HepG2 (cell line): ENCODE data around the gene VRK3. TPM values are rescaled to one million over a fixed set of nuclear protein-coding genes. Genes with fewer than 3 reads are reported as not detected.

Source experiments
- ATAC-seq: fragments of 200-7000 bp; cut with Tn5 transposase; 3 replicates; pipeline ENCODE4 v1.9.1; 2020; ENCODE audit warnings: mild to moderate bottlenecking, moderate library complexity
- BruUV-seq: library from RNA; stranded (reverse); fragments of 400-500 nt; replicated peaks from 2 replicates; lab custom pipeline; 2021; lab: Mats Ljungman, UMichigan
- CTCF ChIA-PET: fragments of 300-600 bp; formaldehyde crosslinking; extraction: SDS; loops from one replicate; lab custom pipeline; 2021; ENCODE audit warnings: low total read pairs, inconsistent platforms, low intra/inter-chr PET ratio; lab: Yijun Ruan, JAX
- POLR2A ChIA-PET: fragments of 350-600 bp; sonication (Branson Sonifier 250); formaldehyde crosslinking; loops from one replicate; lab custom pipeline; 2020; ENCODE audit warnings: antibody characterized with exemption, inconsistent platforms; lab: Yijun Ruan, JAX
- DNase-seq: peaks from one replicate; pipeline ENCODE4 v3.0.0-alpha.2; 2015; ENCODE audit warnings: low spot score
- FAIRE-seq: peaks from 3 replicates; lab custom pipeline; 2011; peaks lifted over from hg19 to GRCh38; lab: Jason Lieb, UNC
- H2AFZ ChIP-seq: one replicate; pipeline ENCODE4 v1.6.1; 2011; ENCODE audit warnings: low read length, inconsistent platforms
- H3K27ac ChIP-seq: fragments of 300-600 bp; 3 replicates; pipeline ENCODE4 v1.8.0; 2011; ENCODE audit warnings: mixed run types, mild to moderate bottlenecking, mixed read lengths, low read length, inconsistent platforms; ENCODE audit not compliant: insufficient read depth; ENCODE audit errors: extremely low read length
- H3K27me3 ChIP-seq, 2 experiments: fragments of 200-600 bp in 1 of 2; 2 replicates in 1 of 2; 3 replicates in 1 of 2; pipeline versions ENCODE4 v1.6.0 to v1.8.0; 2011; ENCODE audit warnings: low read length in 2 of 2, mild to moderate bottlenecking in 2 of 2, moderate library complexity in 2 of 2, inconsistent platforms in 1 of 2; ENCODE audit not compliant: insufficient read depth in 2 of 2, control insufficient read depth in 1 of 2
- H3K36me3 ChIP-seq, 2 experiments: fragments of 200-600 bp in 1 of 2; replicated peaks in 1 of 2; 2 replicates in 1 of 2; 3 replicates in 1 of 2; pipeline versions ENCODE4 v1.5.1 to v1.8.0; 2011; ENCODE audit warnings: low read length in 2 of 2, inconsistent platforms in 1 of 2; ENCODE audit not compliant: insufficient read depth in 2 of 2, control insufficient read depth in 1 of 2
- H3K4me1 ChIP-seq: 2 replicates; pipeline ENCODE4 v1.5.1; 2012; ENCODE audit warnings: low read length, inconsistent platforms; ENCODE audit not compliant: insufficient read depth
- H3K4me2 ChIP-seq: 2 replicates; pipeline ENCODE4 v1.6.0; 2011; ENCODE audit warnings: low read depth, low read length, inconsistent platforms
- H3K4me3 ChIP-seq, 3 experiments: fragments of 200-600 bp in 1 of 3; sonication (generic), shearing (Covaris generic) in 1 of 3; replicated peaks in 1 of 3; 2 replicates each; pipeline ENCODE4 v1.5.1; 2011 to 2016; ENCODE audit warnings: low read length in 3 of 3, inconsistent platforms in 2 of 3, low read depth in 2 of 3, mild to moderate bottlenecking in 2 of 3, control low read depth in 1 of 3, mixed read lengths in 1 of 3; ENCODE audit not compliant: insufficient read depth in 1 of 3
- H3K79me2 ChIP-seq: one replicate; pipeline ENCODE4 v1.6.1; 2011; ENCODE audit warnings: low read length, inconsistent platforms; ENCODE audit not compliant: insufficient read depth
- H3K9ac ChIP-seq: 2 replicates; pipeline ENCODE4 v1.6.0; 2011; ENCODE audit warnings: mild to moderate bottlenecking, low read depth, low read length, inconsistent platforms; ENCODE audit not compliant: insufficient read depth
- H3K9me3 ChIP-seq: 2 replicates; pipeline ENCODE4 v1.5.1; 2012; ENCODE audit warnings: mild to moderate bottlenecking, low read length
- H4K20me1 ChIP-seq: 2 replicates; pipeline ENCODE4 v1.6.0; 2011; ENCODE audit warnings: inconsistent platforms, mild to moderate bottlenecking, low read length, moderate library complexity; ENCODE audit not compliant: insufficient read depth
- CREB1 ChIP-seq, 2 experiments: fragments of 450-650 bp in 1 of 2; IDR thresholded peaks; 2 replicates each; pipeline ENCODE4 v1.6.1; 2016 to 2017; ENCODE audit warnings: control low read depth in 1 of 2, mild to moderate bottlenecking in 1 of 2, missing compliant biosample characterization in 1 of 2, missing genetic modification characterization in 1 of 2
- MAX ChIP-seq: IDR thresholded peaks from 2 replicates; pipeline ENCODE4 v1.6.1; 2012; ENCODE audit warnings: inconsistent platforms
- NFYB ChIP-seq: sonication (generic); formaldehyde crosslinking; IDR thresholded peaks from 2 replicates; pipeline ENCODE4 v1.4.0; 2020; ENCODE audit warnings: missing genetic modification reagents
- PCBP1 ChIP-seq: fragments of 200-400 bp; formaldehyde crosslinking; IDR thresholded peaks from 2 replicates; pipeline ENCODE4 v1.6.1; 2017; ENCODE audit warnings: mild to moderate bottlenecking, low read depth, low read length, borderline replicate concordance
- REL ChIP-seq: sonication (generic); formaldehyde crosslinking; conservative IDR thresholded peaks from 2 replicates; pipeline ENCODE4 v1.8.0; 2022; ENCODE audit warnings: mild to moderate bottlenecking, missing genetic modification reagents, moderate library complexity
- THRA ChIP-seq: sonication (generic); formaldehyde crosslinking; IDR thresholded peaks from 2 replicates; pipeline ENCODE4 v1.4.0; 2020; ENCODE audit warnings: missing genetic modification reagents, borderline replicate concordance
- ZBTB39 ChIP-seq: sonication (generic); formaldehyde crosslinking; IDR thresholded peaks from 2 replicates; pipeline ENCODE4 v1.5.0; 2020; ENCODE audit warnings: missing genetic modification reagents
- ZFAT ChIP-seq: sonication (generic); formaldehyde crosslinking; conservative IDR thresholded peaks from 2 replicates; pipeline ENCODE4 v1.8.1; 2023; ENCODE audit warnings: missing genetic modification reagents, inconsistent platforms
- ZNF572 ChIP-seq: sonication (generic); formaldehyde crosslinking; IDR thresholded peaks from 2 replicates; pipeline ENCODE4 v1.5.1; 2020; ENCODE audit warnings: mild to moderate bottlenecking, missing genetic modification reagents
- ZNF576 ChIP-seq: sonication (generic); formaldehyde crosslinking; IDR thresholded peaks from 2 replicates; pipeline ENCODE4 v1.4.0; 2020; ENCODE audit warnings: mild to moderate bottlenecking, missing genetic modification reagents
- WGBS: methylation state at CpG from one replicate; pipeline ENCODE4 v1.1.6; 2017; ENCODE audit warnings: low lambda C conversion rate; 5-methylcytosine and 5-hydroxymethylcytosine counted together
- in situ Hi-C: cut with HindIII; loops from 2 replicates; pipeline ENCODE4 v1.10.0; 2017; ENCODE audit warnings: low pct_unique_long_range_greater_than_20kb; ENCODE audit not compliant: extremely low pct_ligation_motif_present
- intact Hi-C: fragments of 100-400 bp; cut with micrococcal nuclease; formaldehyde crosslinking; loops from one replicate; pipeline ENCODE4 v1.10.0; 2022; ENCODE audit not compliant: unreplicated experiment
- polyA plus RNA-seq, 8 experiments: library from polyadenylated mRNA; depleted of rRNA in 3 of 8; stranded (reverse) in 7 of 8; unstranded in 1 of 8; fragments of >200 nt; fragmentation: Illumina TruSeq in 4 of 8; extraction: Trizol in 4 of 8; gene quantifications; 2 replicates each; pipeline versions ENCODE4 v1.2.1 to v1.2.3, GENCODE V29; 2011 to 2016; ENCODE audit warnings: low read depth in 4 of 8, missing spikeins in 1 of 8, mixed read lengths in 1 of 8; ENCODE audit not compliant: insufficient read depth in 1 of 8
- total RNA-seq, 5 experiments: library from RNA; depleted of rRNA; stranded (reverse); fragments of >200 nt; fragmentation: Illumina TruSeq; extraction: Trizol; gene quantifications; 2 replicates each; pipeline ENCODE4 v1.2.3, GENCODE V29; 2016; ENCODE audit warnings: low read depth in 1 of 5

Gene VRK3
- total and polyA plus RNA-seq, 2 of the 13 experiments (the other 11 are each of a cell fraction or from before 2014, with no cell fraction given), result 23.8 to 28.3 TPM

- in situ Hi-C loops (no loop called here), intact Hi-C loops (no loop called here)
- H3K9me3 ChIP-seq, result no peaks in the 10 kb centered on the region
- H4K20me1 ChIP-seq, result no peaks in the 10 kb centered on the region; the same call in 1 of the 2 replicates
- POLR2A ChIA-PET, result interaction anchor here (2.6 to 3.5 kb wide), 2 partner anchors 51 to 58 kb away, joined by 20 to 22 read pairs; partner anchors contain the start of genes AKT1S1 and TBC1D17
- peaks cover 46% of the 10 kb centered on the region for H3K79me2 ChIP-seq
- TF ChIP-seq MAX (no peak), ZNF572 (CRISPR knock-in tag) (peak; percentile 38; the same call in 1 of the 2 replicates)
- H3K4me3 ChIP-seq, result peak overlapping the region; percentile 2 to 89 (median 71); a peak in 4 of 6 replicates
- ATAC-seq, result no peak
- no peak for DNase-seq
- no TSS peak for BruUV-seq
- peaks cover 12 to 40% of the 10 kb centered on the region in 2 experiments; a peak in 4 of 5 replicates for H3K36me3 ChIP-seq
- FAIRE-seq, result no peak
- no peak overlapping the region for H3K27ac ChIP-seq
- no peak overlapping the region for H2AFZ ChIP-seq
- H3K27me3 ChIP-seq, result no peaks in the 10 kb centered on the region; a peak in 1 of 5 replicates
- WGBS, result 92% methylated on average over 14 of the region's 14 CpGs
- H3K4me2 ChIP-seq, result peak overlapping the region; percentile 94
- peak overlapping the region; percentile 95; the same call in 1 of the 2 replicates for H3K9ac ChIP-seq
- H3K4me1 ChIP-seq, result peaks cover 27% of the 10 kb centered on the region
- CTCF ChIA-PET, result no interaction called here
These were observed 97.5 kb downstream of the VRK3 start for GRCh38 chr19:49927526-49928264.

- Histone ChIP-seq H3K79me2 (peaks cover 56% of the 10 kb centered on the region), H3K27me3 (no peaks in the 10 kb centered on the region; a peak in 1 of 5 replicates), H3K9me3 (no peaks in the 10 kb centered on the region), H3K4me1 (peaks cover 27% of the 10 kb centered on the region), H2AFZ (no peak overlapping the region), H3K9ac (no peak overlapping the region), H3K4me3 (no peak overlapping the region), H4K20me1 (no peaks in the 10 kb centered on the region; the same call in 1 of the 2 replicates), H3K36me3 (peaks cover 15 to 44% of the 10 kb centered on the region in 2 experiments; a peak in 4 of 5 replicates), H3K27ac (no peak overlapping the region), H3K4me2 (no peak overlapping the region)
- ChIA-PET CTCF (no interaction called here), POLR2A (no interaction called here)
- FAIRE-seq, result no peak
- intact Hi-C loops, result no loop called here
- in situ Hi-C loops, result no loop called here
- DNase-seq, result no peak
- no TSS peak for BruUV-seq
- 89% methylated on average over 10 of the region's 10 CpGs for WGBS
- ATAC-seq, result no peak
- no peak for TF ChIP-seq REL (CRISPR knock-in tag)
- TF ChIP-seq PCBP1, result no peak
- no peak for TF ChIP-seq THRA (CRISPR knock-in tag)
- TF ChIP-seq ZFAT (CRISPR knock-in tag), result no peak
- no peak for TF ChIP-seq CREB1 (IDR thresholded peaks at IDR 0.05)
- no peak for TF ChIP-seq CREB1 (CRISPR knock-in tag; IDR thresholded peaks at IDR 0.05)
- no peak for TF ChIP-seq NFYB (CRISPR knock-in tag)
- no peak for TF ChIP-seq ZNF576
- TF ChIP-seq ZBTB39, result no peak
These were observed 98.7 kb downstream of the VRK3 start for GRCh38 chr19:49926515-49926914.
